WTC11 (cell line): ENCODE measurements around the gene CFHR4. TPM values are rescaled to one million over a fixed set of nuclear protein-coding genes. Genes with fewer than 3 reads are reported as not detected.
"Not testable (repeated sequence)": the region's sequence is repeated elsewhere in the genome, so short reads cannot be mapped to it uniquely, and the experiment has no call there.

Experiments used
- ATAC-seq: fragments of 200-7000 bp; cut with Tn5 transposase; 2 replicates; pipeline ENCODE4 v1.10.0; 2021; ENCODE audit warnings: mild to moderate bottlenecking, moderate library complexity
- CTCF ChIA-PET: fragments of 300-600 bp; sonication (Branson Sonifier 250); formaldehyde crosslinking; loops from one replicate; lab custom pipeline; 2021; ENCODE audit warnings: antibody characterized with exemption; lab: Charles Lee
- POLR2A ChIA-PET: fragments of 350-600 bp; sonication (Branson Sonifier 250); formaldehyde crosslinking; loops from one replicate; lab custom pipeline; 2021; ENCODE audit warnings: antibody characterized with exemption; lab: Charles Lee
- DNase-seq: peaks from one replicate; pipeline ENCODE4 v3.0.0; 2021; ENCODE audit warnings: low spot score
- H3K27ac Mint-ChIP-seq: 2 replicates; pipeline ENCODE4 v1.8.0; 2021; ENCODE audit warnings: mixed read lengths
- H3K27me3 Mint-ChIP-seq: 2 replicates; pipeline ENCODE4 v1.8.0; 2021; ENCODE audit warnings: low read depth, mild to moderate bottlenecking, moderate library complexity, mixed read lengths
- H3K36me3 Mint-ChIP-seq: 2 replicates; pipeline ENCODE4 v1.8.0; 2021; ENCODE audit warnings: mixed read lengths
- H3K4me1 Mint-ChIP-seq: 2 replicates; pipeline ENCODE4 v1.8.0; 2022; ENCODE audit warnings: mixed read lengths
- H3K4me3 Mint-ChIP-seq: 2 replicates; pipeline ENCODE4 v1.8.0; 2021; ENCODE audit warnings: mild to moderate bottlenecking, moderate library complexity, mixed read lengths
- H3K9me3 Mint-ChIP-seq: 2 replicates; pipeline ENCODE4 v1.8.0; 2021; ENCODE audit warnings: mixed read lengths
- ELF4 ChIP-seq: sonication (generic); formaldehyde crosslinking; IDR thresholded peaks from 2 replicates; pipeline ENCODE4 v1.8.1; 2022; ENCODE audit warnings: low read depth, mild to moderate bottlenecking, moderate library complexity, missing genetic modification reagents
- FOXJ3 ChIP-seq: sonication (generic); formaldehyde crosslinking; IDR thresholded peaks from 2 replicates; pipeline ENCODE4 v1.9.0; 2021; ENCODE audit warnings: missing genetic modification reagents, mild to moderate bottlenecking, borderline replicate concordance
- FOXK1 ChIP-seq: sonication (generic); formaldehyde crosslinking; IDR thresholded peaks from 2 replicates; pipeline ENCODE4 v1.8.0; 2022; ENCODE audit warnings: mild to moderate bottlenecking, moderate library complexity, missing genetic modification reagents
- GRHL2 ChIP-seq: fragments of 250-450 bp; sonication (Bioruptor Pico); IDR thresholded peaks from 2 replicates; pipeline ENCODE4 v1.8.0; 2022; ENCODE audit warnings: mild to moderate bottlenecking, moderate library complexity; ENCODE audit not compliant: insufficient replicate concordance, severe bottlenecking
- JAZF1 ChIP-seq: fragments of 250-450 bp; sonication (Bioruptor Pico); IDR thresholded peaks from 2 replicates; pipeline ENCODE4 v1.9.0; 2021; ENCODE audit warnings: moderate library complexity, mild to moderate bottlenecking, inconsistent platforms
- TP53 ChIP-seq: sonication (generic); formaldehyde crosslinking; IDR thresholded peaks from 2 replicates; pipeline ENCODE4 v1.8.1; 2023; ENCODE audit warnings: mild to moderate bottlenecking, missing genetic modification reagents
- ZNF121 ChIP-seq: sonication (generic); formaldehyde crosslinking; IDR thresholded peaks from 2 replicates; pipeline ENCODE4 v1.8.0; 2023; ENCODE audit warnings: missing genetic modification reagents
- total RNA-seq: library from RNA; stranded (reverse); gene quantifications from 3 replicates; pipeline ENCODE4 v1.2.3, GENCODE V29; 2021
- TF ChIP-seq, protein P1 (sequence below): fragments of 250-450 bp; sonication (Bioruptor Pico); conservative IDR thresholded peaks from 2 replicates; pipeline ENCODE4 v1.9.0; 2021; ENCODE audit warnings: mild to moderate bottlenecking
- TF ChIP-seq, protein P2 (sequence below): sonication (generic); formaldehyde crosslinking; IDR thresholded peaks from 2 replicates; pipeline ENCODE4 v1.8.0; 2023; ENCODE audit warnings: missing genetic modification reagents, mild to moderate bottlenecking, borderline replicate concordance
- TF ChIP-seq, protein P3 (sequence below): fragments of 250-450 bp; sonication (Bioruptor Pico); IDR thresholded peaks from 2 replicates; pipeline ENCODE4 v1.9.0; 2021; ENCODE audit warnings: moderate library complexity, mild to moderate bottlenecking, inconsistent platforms, borderline replicate concordance
- TF ChIP-seq, protein P4 (sequence below): sonication (generic); formaldehyde crosslinking; IDR thresholded peaks from 2 replicates; pipeline ENCODE4 v1.8.0; 2022; ENCODE audit warnings: missing genetic modification reagents

CFHR4 gene
- total RNA-seq, 1 experiment from 2014 or later, result 0.42 TPM

DNA sequence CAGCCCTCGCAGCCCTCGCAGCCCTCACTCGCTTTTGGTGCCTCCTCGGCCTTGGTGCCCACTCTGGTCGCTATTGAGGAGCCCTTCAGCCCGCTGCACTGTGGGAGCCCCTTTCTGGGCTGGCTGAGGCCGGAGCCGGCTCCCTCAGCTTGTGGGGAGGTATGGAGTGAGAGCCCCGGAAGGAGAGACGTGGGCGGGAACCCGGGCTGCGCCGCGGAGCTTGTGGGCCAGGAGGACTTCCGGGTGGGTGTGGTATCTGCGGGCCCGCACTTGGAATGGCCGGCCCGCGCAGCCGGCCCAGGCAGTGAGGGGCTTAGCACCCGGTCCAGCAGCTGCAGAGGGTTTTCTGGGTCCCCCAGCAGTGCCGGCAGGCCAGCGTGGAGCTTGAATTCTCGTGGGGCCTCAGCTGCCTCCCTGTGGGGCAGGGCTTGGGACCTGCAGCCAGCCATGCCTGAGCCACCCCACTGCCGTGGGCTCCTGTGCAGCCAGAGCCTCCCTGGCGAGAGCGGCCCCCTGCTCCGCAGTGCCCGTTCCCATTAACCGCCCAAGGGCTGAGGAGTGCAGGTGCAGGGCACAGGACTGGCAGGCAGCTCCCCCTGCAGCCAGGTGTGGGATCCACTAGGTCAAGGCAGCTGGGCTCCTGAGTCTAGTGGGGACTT is 45.8 kb downstream of the CFHR4 start (continued):
- TF ChIP-seq, protein P1, sequence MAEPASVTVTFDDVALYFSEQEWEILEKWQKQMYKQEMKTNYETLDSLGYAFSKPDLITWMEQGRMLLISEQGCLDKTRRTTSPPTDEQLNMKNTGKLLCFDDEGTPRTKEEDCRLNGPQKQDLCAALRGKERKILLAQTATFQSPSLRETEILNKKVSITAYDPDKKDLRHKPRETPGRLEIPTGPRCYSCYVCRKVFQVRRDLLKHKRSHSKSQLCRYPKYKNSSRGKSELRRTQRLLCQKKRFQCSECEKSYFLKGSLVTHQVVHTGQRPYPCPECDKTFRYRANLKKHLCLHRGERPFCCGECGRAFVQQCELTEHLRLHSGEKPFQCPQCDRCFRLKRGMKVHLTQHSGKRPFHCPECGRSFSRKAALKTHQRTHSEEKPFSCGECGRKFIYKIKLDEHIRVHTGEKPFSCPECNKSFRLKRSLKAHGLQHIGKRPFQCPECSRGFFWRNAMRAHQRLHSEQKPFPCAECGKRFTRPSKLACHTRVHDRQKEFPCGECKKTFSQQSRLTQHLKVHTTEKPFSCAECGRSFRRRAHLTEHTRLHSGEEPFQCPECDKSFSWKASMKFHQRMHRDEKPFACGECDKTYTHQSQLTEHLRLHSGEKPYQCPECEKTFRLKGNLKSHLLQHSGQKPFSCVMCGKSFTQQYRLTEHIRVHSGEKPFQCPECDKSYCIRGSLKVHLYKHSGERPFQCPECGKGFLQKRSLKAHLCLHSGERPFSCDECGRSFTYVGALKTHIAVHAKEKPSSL (CRISPR knock-in tag), result no peak
- TF ChIP-seq, protein P2, sequence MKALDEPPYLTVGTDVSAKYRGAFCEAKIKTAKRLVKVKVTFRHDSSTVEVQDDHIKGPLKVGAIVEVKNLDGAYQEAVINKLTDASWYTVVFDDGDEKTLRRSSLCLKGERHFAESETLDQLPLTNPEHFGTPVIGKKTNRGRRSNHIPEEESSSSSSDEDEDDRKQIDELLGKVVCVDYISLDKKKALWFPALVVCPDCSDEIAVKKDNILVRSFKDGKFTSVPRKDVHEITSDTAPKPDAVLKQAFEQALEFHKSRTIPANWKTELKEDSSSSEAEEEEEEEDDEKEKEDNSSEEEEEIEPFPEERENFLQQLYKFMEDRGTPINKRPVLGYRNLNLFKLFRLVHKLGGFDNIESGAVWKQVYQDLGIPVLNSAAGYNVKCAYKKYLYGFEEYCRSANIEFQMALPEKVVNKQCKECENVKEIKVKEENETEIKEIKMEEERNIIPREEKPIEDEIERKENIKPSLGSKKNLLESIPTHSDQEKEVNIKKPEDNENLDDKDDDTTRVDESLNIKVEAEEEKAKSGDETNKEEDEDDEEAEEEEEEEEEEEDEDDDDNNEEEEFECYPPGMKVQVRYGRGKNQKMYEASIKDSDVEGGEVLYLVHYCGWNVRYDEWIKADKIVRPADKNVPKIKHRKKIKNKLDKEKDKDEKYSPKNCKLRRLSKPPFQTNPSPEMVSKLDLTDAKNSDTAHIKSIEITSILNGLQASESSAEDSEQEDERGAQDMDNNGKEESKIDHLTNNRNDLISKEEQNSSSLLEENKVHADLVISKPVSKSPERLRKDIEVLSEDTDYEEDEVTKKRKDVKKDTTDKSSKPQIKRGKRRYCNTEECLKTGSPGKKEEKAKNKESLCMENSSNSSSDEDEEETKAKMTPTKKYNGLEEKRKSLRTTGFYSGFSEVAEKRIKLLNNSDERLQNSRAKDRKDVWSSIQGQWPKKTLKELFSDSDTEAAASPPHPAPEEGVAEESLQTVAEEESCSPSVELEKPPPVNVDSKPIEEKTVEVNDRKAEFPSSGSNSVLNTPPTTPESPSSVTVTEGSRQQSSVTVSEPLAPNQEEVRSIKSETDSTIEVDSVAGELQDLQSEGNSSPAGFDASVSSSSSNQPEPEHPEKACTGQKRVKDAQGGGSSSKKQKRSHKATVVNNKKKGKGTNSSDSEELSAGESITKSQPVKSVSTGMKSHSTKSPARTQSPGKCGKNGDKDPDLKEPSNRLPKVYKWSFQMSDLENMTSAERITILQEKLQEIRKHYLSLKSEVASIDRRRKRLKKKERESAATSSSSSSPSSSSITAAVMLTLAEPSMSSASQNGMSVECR (CRISPR knock-in tag), result no peak

DNA sequence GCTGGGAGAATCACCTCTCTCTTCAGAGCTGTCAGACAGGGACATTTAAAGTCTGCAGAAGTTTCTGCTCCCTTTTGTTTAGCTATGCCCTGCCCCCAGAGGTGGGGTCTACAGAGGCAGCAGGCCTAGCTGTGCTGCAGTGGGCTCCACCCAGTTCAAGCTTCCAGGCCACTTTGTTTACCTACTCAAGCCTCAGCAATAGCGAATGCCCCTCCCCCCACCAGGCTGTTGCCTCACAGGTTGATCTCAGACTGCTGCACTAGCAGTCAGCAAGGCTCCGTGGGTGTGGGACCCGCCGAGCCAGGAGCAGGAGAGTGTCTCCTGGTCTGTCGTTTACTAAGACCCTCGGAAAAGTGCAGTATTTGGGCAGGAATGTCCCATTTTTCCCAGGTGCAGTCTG is 53.6 kb downstream of the CFHR4 start:
- H3K4me1 Mint-ChIP-seq, H3K36me3 Mint-ChIP-seq, H3K4me3 Mint-ChIP-seq, POLR2A ChIA-PET, CTCF ChIA-PET, H3K27ac Mint-ChIP-seq, H3K27me3 Mint-ChIP-seq: not testable (repeated sequence)
- H3K9me3 Mint-ChIP-seq, result peaks cover 16% of the 10 kb centered on the region
- DNase-seq, result peak; percentile 38
- ATAC-seq, result peak; percentile 47

DNA sequence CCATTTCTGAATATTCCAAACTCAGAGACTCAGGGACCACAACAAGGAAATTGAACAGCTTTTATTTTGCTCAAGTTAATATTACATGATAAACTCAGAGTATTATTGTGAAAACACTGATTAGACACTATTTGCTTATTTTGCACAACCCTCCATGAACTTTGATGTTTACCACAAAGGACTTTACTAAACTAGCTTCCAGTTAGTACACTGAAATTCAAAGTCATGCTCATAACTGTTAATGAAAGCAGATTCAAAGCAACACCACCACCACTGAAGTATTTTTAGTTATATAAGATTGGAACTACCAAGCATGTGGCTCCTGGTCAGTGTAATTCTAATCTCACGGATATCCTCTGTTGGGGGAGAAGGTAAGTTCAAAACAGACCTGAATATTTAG is 55.7 kb downstream of the CFHR4 start, which contains the start of gene CFHR2:
Gene CFHR2 (plus strand): TSS at position 171 of the 400 bp plus-strand sequence. CDS start 143 bp downstream, at position 314.
- DNase-seq, H3K4me1 Mint-ChIP-seq, POLR2A ChIA-PET, H3K36me3 Mint-ChIP-seq, H3K27me3 Mint-ChIP-seq, CTCF ChIA-PET, H3K27ac Mint-ChIP-seq, H3K4me3 Mint-ChIP-seq, ATAC-seq: not testable (repeated sequence)
- H3K9me3 Mint-ChIP-seq, result peaks cover 16% of the 10 kb centered on the region

DNA sequence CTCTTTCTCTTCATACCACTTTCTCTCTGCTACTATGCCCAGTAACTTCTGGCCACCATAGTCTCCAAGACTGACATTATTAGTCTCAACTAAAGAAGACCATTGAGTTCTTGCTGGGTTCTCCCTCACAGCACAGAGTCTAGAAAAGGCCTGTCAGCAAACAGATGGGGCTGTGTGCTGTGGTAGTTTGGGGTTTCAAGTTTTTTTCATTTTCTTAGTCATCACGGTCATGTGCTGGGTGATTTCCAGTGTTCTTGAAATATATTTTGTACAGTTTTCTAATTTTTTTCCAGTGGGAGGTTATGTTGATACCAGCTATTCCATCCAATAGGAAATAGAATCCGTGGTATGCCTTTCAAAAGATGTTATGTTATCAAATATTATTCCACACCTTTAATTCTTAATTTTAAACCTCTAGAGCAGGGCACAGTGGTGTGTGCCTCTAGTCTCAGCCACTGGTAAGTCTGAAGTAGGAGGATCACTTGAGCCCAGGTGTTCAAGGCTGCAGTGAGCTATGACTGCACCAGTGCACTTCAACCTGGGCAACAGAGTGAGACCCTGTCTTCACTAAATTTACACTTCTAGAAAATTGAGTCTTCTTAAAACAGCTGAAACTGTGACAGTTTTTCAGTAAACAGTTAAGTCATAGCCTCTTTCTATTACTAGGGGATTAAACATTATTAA is 64.0 kb downstream of the CFHR4 start:
- TF ChIP-seq, protein P3, sequence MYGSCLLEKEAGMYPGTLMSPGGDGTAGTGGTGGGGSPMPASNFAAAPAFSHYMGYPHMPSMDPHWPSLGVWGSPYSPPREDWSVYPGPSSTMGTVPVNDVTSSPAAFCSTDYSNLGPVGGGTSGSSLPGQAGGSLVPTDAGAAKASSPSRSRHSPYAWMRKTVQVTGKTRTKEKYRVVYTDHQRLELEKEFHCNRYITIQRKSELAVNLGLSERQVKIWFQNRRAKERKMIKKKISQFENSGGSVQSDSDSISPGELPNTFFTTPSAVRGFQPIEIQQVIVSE (CRISPR knock-in tag), result no peak
- TF ChIP-seq ZNF121, result no peak
- no peak for TF ChIP-seq TP53
- TF ChIP-seq JAZF1 (CRISPR knock-in tag), result no peak
- TF ChIP-seq ELF4 (CRISPR knock-in tag), result no peak
- TF ChIP-seq, protein P4, sequence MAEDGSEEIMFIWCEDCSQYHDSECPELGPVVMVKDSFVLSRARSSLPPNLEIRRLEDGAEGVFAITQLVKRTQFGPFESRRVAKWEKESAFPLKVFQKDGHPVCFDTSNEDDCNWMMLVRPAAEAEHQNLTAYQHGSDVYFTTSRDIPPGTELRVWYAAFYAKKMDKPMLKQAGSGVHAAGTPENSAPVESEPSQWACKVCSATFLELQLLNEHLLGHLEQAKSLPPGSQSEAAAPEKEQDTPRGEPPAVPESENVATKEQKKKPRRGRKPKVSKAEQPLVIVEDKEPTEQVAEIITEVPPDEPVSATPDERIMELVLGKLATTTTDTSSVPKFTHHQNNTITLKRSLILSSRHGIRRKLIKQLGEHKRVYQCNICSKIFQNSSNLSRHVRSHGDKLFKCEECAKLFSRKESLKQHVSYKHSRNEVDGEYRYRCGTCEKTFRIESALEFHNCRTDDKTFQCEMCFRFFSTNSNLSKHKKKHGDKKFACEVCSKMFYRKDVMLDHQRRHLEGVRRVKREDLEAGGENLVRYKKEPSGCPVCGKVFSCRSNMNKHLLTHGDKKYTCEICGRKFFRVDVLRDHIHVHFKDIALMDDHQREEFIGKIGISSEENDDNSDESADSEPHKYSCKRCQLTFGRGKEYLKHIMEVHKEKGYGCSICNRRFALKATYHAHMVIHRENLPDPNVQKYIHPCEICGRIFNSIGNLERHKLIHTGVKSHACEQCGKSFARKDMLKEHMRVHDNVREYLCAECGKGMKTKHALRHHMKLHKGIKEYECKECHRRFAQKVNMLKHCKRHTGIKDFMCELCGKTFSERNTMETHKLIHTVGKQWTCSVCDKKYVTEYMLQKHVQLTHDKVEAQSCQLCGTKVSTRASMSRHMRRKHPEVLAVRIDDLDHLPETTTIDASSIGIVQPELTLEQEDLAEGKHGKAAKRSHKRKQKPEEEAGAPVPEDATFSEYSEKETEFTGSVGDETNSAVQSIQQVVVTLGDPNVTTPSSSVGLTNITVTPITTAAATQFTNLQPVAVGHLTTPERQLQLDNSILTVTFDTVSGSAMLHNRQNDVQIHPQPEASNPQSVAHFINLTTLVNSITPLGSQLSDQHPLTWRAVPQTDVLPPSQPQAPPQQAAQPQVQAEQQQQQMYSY (CRISPR knock-in tag), result no peak
- no peak for TF ChIP-seq FOXJ3 (CRISPR knock-in tag)
- TF ChIP-seq GRHL2 (CRISPR knock-in tag), result no peak
- no peak for TF ChIP-seq FOXK1 (CRISPR knock-in tag)
- ChIA-PET CTCF (no interaction called here), POLR2A (no interaction called here)
- ATAC-seq (no peak), DNase-seq (no peak)
- peaks cover 8% of the 10 kb centered on the region; the same call in 1 of the 2 replicates for H3K4me1 Mint-ChIP-seq
- no peak overlapping the region for H3K27ac Mint-ChIP-seq
- H3K36me3 Mint-ChIP-seq, result no peaks in the 10 kb centered on the region
- no peak overlapping the region for H3K4me3 Mint-ChIP-seq
- no peaks in the 10 kb centered on the region for H3K27me3 Mint-ChIP-seq
- H3K9me3 Mint-ChIP-seq, result peaks cover 15% of the 10 kb centered on the region
